ENCODE results near the gene UNC119.

Gene UNC119

DNA sequence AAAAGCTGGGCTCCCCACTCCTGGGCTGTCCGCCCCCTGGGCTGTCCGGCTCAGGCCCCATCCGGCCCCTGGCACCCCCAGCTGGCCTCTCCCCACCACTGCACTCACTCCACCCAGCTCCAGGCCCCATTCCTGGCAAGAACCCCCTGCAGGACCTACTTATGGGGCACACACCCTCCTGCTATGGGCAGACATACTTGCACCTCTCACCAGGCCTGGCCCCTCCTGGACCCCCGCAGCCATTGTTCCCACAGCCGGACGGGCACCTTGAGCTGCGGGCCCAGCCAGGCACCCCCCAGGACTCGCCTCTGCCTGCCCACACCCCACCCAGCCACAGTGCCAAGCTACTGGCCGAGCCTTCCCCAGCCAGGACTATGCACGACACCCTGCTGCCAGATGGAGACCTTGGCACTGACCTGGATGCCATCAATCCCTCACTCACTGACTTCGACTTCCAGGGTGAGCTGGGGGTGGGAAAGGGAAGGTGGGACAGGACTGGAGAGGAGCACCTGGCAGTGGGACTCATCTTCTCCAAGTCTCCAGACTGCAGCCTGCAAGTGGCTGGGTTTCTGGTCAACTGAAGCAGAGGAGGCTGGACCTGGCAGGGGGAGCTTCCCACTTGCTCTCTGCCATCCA, 17.6 kb downstream of the UNC119 start:
- no peak overlapping the region for H3K4me3 ChIP-seq (replicated peaks; ENCODE audit: low read depth, low read length)
- no peak for TF ChIP-seq CTCF (IDR thresholded peaks at IDR 0.05; ENCODE audit: low read depth, low read length, missing control alignments)
- DNase-seq (ENCODE audit: extremely low read depth, low read depth): no peak

DNA sequence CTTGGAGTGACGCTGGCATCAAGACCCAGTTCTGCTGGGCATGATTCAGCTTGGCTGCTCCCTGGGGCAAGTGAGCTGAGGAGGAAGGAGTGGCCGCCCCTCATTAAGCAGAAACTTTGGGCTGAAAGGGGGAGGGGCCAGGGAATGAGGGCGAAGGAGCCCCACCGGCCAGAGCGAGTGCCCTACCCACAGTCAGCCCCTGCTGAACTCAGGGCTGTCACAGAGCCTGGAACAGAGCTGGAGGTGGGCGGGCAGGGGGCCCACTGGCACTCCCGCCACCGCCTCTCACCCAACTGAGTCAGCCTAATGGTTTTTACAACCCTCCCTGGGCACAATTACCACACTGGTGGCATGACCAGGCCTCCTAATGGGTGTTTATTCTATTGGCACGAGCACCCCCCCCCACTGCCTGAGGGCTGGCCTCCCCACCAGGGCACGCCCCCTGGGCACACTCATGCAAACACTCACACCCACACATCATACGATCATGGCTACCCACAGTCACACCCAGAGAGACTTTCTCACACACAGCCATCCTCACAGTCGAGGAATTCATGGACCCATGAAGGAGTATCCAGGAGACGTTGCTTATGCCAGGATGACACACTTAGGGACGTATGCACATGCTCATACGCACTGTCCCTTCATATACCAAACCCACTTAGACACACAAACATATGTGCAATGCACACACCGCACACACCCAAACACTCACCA, 19.2 kb downstream of the UNC119 start:
- no peak for DNase-seq (ENCODE audit: extremely low read depth, low read depth)
- H3K4me3 ChIP-seq (replicated peaks; ENCODE audit: low read depth, low read length): no peak overlapping the region
- TF ChIP-seq CTCF (IDR thresholded peaks at IDR 0.05; ENCODE audit: low read depth, low read length, missing control alignments): no peak

DNA sequence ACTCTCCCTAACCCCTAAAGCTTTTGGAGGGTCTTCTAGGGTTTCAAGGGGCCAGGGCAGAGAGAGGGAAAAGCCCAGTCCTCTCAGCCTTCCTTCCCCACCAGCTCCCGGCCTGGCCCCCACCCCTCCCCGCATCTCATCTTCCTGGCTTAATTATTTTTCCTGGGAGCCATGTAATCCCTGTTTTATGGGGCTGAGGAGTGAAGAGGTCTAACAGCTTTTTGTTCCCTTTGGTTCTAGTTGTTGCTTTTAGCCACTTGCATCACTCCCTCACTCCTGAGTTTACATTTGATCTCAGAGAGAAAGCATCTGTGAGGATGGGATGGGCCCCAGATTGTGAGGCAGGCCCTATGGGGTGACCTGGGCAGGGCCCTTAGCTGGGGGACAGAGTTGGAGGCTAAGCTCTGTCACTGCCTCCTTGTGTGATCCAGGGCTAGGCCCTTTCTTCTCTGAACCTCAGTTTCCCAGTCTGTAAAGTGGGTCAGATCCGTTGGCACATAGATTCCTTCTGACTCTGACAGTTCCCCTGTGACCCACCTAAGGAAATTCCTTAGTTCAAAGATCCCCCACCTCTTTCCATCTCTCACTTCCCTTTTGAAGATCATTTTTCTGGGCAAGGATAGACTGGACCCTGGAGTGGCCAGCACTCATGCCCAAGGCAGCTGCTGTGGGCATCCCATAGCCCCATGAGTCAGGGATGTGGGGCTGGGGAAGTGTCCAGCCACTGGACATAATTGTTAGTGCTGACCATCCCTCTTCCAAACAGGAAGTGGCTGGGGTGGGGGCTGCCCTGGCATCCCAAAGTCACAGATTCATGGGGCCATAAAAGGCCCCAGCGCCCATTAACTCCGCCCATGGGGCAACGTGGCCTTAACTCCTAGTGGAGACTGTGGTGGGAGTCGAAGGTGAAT, 20.1 kb downstream of the UNC119 start:
- no peak overlapping the region for H3K4me3 ChIP-seq (replicated peaks; ENCODE audit: low read depth, low read length)
- TF ChIP-seq CTCF (IDR thresholded peaks at IDR 0.05; ENCODE audit: low read depth, low read length, missing control alignments): no peak

DNA sequence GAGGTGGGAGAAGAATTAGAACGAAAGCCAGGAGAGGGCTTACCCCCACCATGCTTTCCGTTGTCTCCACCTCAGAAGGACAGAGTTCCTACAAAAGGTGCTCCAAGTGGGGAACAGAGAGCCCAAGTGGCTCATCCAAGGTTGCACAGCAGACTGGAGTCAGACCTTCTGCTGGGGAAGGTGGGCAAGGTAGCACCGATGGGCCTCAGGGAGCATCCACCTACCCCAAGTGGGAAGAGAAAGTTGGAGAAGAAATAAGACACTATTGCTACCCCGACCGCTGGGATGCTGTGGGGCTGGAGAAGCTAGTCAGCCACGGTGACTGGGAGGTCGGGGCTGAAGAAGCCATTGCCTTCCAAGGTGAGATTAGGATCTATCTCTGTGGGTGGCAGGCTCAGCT, 21.5 kb downstream of the UNC119 start:
- TF ChIP-seq CTCF (IDR thresholded peaks at IDR 0.05; ENCODE audit: low read depth, low read length, missing control alignments): no peak
- no peak for DNase-seq (ENCODE audit: extremely low read depth, low read depth)
- H3K4me3 ChIP-seq (replicated peaks; ENCODE audit: low read depth, low read length): no peak overlapping the region

More for the DNA sequence above, 20.1 kb downstream of the UNC119 start:
- no peak for DNase-seq (ENCODE audit: extremely low read depth, low read depth)

- no peak for DNase-seq (ENCODE audit: extremely low read depth, low read depth)
- no peak overlapping the region for H3K4me3 ChIP-seq (replicated peaks; ENCODE audit: low read depth, low read length)
- TF ChIP-seq CTCF (IDR thresholded peaks at IDR 0.05; ENCODE audit: low read depth, low read length, missing control alignments): no peak
These were observed 22.2 kb downstream of the UNC119 start for GRCh38 chr17:28530250-28530649.

GRCh38 chr17:28529013-28529400, 23.4 kb downstream of the UNC119 start:
- no peak for TF ChIP-seq CTCF (IDR thresholded peaks at IDR 0.05; ENCODE audit: low read depth, low read length, missing control alignments)
- no peak for DNase-seq (ENCODE audit: extremely low read depth, low read depth)

More at GRCh38 chr17:28529013-28529400, 23.4 kb downstream of the UNC119 start:
- no peak overlapping the region for H3K4me3 ChIP-seq (replicated peaks; ENCODE audit: low read depth, low read length)

Measured in HFF-Myc (cell line).